ENCODE data around the gene WHAMM.

Gene WHAMM

GRCh38 chr15:82871832-82872484 is 62.5 kb downstream of the WHAMM start:
- no peak for DNase-seq

DNA sequence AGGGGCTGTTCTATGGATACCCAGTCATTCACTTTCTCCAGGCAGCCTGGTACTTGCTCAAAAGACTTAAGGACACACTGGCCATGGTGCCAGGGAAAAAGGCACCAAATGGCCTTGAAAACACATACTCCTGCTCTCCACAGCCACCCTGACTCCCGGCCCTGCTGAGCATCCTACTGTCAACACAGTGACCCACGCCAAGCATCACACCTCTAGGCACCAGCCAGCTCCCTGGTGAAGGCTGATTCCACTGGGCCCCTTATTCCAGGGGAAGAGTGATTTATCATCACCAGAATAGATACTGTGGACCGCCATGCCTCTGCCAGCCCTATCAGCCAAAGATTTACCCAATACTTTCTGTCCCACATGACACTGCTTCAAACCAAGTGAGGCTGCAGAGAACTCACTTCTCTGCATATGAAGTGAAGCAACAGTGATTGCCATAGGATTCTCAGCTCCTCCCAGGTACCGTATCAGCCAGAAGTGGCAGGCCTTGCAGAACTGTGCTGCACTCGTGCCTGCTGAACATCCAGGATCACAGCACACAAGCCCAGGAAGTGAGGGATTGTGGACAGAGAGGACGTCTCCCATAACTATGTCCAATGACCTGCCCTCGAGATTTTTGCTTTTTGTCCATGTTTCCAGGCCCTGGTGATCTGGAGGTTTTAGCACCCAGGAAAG is 63.7 kb downstream of the WHAMM start:
- DNase-seq: no peak

GRCh38 chr15:82874267-82874666 is 64.8 kb downstream of the WHAMM start:
- DNase-seq: no peak

DNA sequence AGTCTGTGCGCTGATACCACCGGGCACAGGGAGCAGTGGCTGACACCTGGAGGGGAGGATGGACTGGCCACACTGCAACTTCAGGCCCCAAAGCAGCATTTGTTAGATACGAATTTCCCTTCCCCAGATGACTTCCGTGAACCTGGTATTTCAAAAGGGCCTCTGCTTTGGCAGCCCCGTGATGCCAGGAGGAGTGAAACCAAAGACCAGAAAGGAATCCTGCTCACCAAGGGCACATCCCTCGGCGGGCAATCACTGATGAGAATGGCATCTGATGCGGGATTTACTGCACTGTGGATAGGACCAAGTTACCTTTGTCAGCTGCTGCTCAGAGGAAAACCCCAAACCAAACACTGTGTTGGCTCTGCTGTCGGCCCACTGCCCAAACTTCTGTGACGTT is 65.5 kb downstream of the WHAMM start:
- no peak for DNase-seq

DNA sequence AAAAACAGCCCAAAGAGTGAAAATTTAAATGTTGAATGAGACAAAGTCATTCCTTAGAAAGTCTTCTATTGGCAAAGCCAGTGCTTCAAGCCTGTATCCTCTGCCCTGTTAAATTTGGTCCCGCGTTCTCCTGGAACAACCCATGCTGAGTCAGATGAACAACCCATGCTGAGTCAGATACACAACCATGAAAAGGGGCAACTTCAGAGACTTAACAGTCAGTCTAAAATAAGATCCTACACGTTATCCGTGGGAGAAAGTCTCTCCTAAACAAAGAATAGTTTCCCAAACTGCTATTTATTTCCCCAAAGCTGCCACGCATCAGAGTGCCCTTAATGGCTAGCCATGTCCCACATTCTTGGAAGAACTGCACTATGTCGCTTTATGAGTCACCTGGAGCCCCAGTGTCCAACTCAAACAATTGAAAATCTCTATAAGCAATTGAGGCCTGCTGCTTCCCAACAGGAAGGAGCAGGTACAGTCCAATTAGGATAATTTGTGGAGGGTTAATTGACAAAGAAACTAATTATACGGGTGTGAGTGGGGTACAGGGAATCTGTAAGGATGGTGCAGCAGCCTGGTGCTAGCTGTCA is 66.1 kb downstream of the WHAMM start:
- no peak for DNase-seq

DNA sequence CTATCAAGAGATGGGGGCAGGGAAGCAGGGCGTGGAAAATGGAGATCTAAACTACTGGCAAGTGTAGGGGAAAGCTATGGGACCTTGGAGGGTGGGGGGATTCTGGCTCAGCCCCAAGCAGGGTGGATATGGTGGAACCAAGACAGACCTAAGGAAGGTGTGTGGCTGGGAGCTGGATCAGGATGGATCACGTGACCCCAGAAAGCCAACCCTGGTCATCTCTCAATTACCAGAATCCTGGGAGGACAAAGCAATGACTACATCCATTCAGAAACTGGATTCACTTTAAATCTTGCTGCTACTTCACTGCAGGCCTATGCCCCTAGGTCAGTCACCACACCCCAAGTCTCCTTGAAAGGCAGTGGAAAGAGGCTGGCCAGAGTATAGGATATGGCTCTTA is 68.4 kb downstream of the WHAMM start:
- DNase-seq: no peak

GRCh38 chr15:82878325-82878724 is 68.9 kb downstream of the WHAMM start:
- DNase-seq: no peak

DNA sequence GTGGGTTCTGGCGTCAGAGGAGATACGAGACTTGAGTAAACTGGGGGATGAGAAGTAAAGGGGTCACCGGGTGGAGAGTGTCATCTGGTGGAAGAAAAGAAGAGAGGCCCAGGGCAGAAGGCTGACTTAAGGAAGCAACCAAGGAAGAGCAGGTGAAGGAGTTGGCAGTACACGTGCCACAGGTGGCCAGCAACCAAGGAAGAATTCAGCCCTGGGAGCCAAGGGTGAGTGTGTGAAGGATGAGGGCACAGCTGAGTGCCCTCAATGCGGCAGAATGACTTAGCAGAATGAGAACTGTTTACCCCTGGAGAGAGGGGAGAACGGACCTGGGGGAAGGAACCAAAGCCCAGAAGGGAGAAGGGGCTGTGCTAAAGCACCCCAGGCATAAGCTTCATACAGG is 71.3 kb downstream of the WHAMM start:
- no peak for DNase-seq

- no peak for DNase-seq
These were observed 72.3 kb downstream of the WHAMM start for GRCh38 chr15:82881747-82882146.

- DNase-seq: no peak
These were observed 73.0 kb downstream of the WHAMM start for GRCh38 chr15:82882273-82882928.

Data from T1000 (cell line).